Raji (cell line): Measurements from ENCODE around the gene GP9.

Source experiments
- POLR2A ChIP-seq: IDR thresholded peaks from 2 replicates; pipeline ENCODE4 v1.6.1; 2011; ENCODE audit warnings: low read depth, low read length, control low read depth; ENCODE audit not compliant: insufficient read depth

GP9 gene

GRCh38 chr3:129038121-129038855 lies 22.3 kb upstream of the GP9 start:
- TF ChIP-seq POLR2A = no peak

- no peak for TF ChIP-seq POLR2A
Observed at GRCh38 chr3:129039271-129040038, 21.1 kb upstream of the GP9 start.

- no peak for TF ChIP-seq POLR2A
Observed at GRCh38 chr3:129040039-129040336, 20.6 kb upstream of the GP9 start.

- TF ChIP-seq POLR2A = no peak
Observed at GRCh38 chr3:129040579-129041300, 19.8 kb upstream of the GP9 start.

- no peak for TF ChIP-seq POLR2A
Observed at GRCh38 chr3:129045675-129046036, 14.9 kb upstream of the GP9 start.

- TF ChIP-seq POLR2A = no peak
Observed at GRCh38 chr3:129046037-129046731, 14.4 kb upstream of the GP9 start.

- no peak for TF ChIP-seq POLR2A
Observed at GRCh38 chr3:129046732-129047552, 13.6 kb upstream of the GP9 start.

- no peak for TF ChIP-seq POLR2A
Observed at GRCh38 chr3:129047553-129047839, 13.1 kb upstream of the GP9 start.

GRCh38 chr3:129050556-129051295 lies 9.9 kb upstream of the GP9 start:
- TF ChIP-seq POLR2A = no peak

GRCh38 chr3:129051871-129052340 lies 8.7 kb upstream of the GP9 start:
- TF ChIP-seq POLR2A = no peak

- no peak for TF ChIP-seq POLR2A
Observed at GRCh38 chr3:129052675-129053074, 7.9 kb upstream of the GP9 start.

GRCh38 chr3:129054605-129055104 lies 5.9 kb upstream of the GP9 start:
- TF ChIP-seq POLR2A = no peak

GRCh38 chr3:129056451-129057173 lies 4.0 kb upstream of the GP9 start:
- no peak for TF ChIP-seq POLR2A
